Lower leg skin (tissue), 3 donors: ENCODE results near the gene WFIKKN2.

Experiments
- POLR2A ChIP-seq, 2 donors: fragments of 450-650 bp; IDR thresholded peaks; one replicate each; pipeline ENCODE4 v1.6.1; 2016 to 2017; ENCODE audit warnings: antibody characterized with exemption in 2 of 2, mild to moderate bottlenecking in 1 of 2, moderate library complexity in 1 of 2
- TF ChIP-seq, protein P1 (sequence below), 3 donors: fragments of 450-650 bp; IDR thresholded peaks; one replicate each; pipeline ENCODE4 v1.5.1; 2016; ENCODE audit warnings: antibody characterized with exemption in 3 of 3, mild to moderate bottlenecking in 3 of 3, moderate library complexity in 2 of 3

DNA sequence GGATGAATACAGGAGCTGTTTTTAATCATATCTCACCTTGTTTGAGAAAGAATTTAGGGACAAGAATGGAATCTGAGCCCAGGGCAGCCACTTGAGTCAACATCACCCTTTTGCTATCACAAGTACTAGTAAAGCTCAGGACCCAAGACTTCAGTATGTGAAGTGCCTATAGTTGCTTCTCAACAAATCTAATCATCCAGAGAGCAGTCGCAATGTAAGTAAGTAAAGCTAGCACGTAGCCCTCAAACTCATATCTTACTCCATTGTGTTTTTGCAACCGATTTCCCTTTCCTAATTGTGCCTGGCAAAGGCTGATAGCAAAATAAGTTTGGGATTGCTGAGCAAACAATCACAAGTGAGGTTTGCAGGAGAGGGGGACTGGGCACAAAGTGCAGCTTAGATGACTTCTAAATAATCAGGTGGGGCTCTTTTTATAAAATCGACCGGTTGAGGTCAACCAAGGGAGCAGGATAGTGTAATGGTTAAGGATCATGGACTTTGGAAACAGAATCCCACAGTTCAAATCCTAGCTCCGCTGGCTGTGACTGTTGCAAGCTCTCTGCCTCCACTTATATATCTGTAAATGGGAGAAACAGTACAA lies 17.7 kb downstream of the WFIKKN2 start:
- TF ChIP-seq, protein P1, sequence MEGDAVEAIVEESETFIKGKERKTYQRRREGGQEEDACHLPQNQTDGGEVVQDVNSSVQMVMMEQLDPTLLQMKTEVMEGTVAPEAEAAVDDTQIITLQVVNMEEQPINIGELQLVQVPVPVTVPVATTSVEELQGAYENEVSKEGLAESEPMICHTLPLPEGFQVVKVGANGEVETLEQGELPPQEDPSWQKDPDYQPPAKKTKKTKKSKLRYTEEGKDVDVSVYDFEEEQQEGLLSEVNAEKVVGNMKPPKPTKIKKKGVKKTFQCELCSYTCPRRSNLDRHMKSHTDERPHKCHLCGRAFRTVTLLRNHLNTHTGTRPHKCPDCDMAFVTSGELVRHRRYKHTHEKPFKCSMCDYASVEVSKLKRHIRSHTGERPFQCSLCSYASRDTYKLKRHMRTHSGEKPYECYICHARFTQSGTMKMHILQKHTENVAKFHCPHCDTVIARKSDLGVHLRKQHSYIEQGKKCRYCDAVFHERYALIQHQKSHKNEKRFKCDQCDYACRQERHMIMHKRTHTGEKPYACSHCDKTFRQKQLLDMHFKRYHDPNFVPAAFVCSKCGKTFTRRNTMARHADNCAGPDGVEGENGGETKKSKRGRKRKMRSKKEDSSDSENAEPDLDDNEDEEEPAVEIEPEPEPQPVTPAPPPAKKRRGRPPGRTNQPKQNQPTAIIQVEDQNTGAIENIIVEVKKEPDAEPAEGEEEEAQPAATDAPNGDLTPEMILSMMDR (IDR thresholded peaks at IDR 0.05) = no peak
- TF ChIP-seq POLR2A (IDR thresholded peaks at IDR 0.05) = no peak
